Psoas muscle (tissue), 8 donors: ENCODE results near the gene NAXE. TPM values are rescaled to one million over a fixed set of nuclear protein-coding genes. Genes with fewer than 3 reads are reported as not detected.

Experiments
- ATAC-seq, 4 donors: fragments of 200-7000 bp; cut with Tn5 transposase; one replicate each; pipeline ENCODE4 v1.9.1; 2020; ENCODE audit warnings: moderate library complexity in 3 of 4, mild to moderate bottlenecking in 2 of 4
- DNase-seq, 2 donors: peaks; one replicate each; pipeline ENCODE4 v3.0.0-alpha.2; 2020
- H3K27ac ChIP-seq: fragments of 200-600 bp; one replicate; pipeline ENCODE4 v1.8.0; 2022
- H3K27me3 ChIP-seq, 3 donors: fragments of 200-600 bp in 1 of 3; one replicate each; pipeline versions ENCODE4 v1.6.1 to v1.8.0; 2013 to 2022; ENCODE audit warnings: low read length in 2 of 3, mild to moderate bottlenecking in 2 of 3, moderate library complexity in 1 of 3; ENCODE audit not compliant: insufficient read depth in 3 of 3
- H3K36me3 ChIP-seq, 2 donors: fragments of 200-600 bp in 1 of 2; one replicate each; pipeline versions ENCODE4 v1.6.1 to v1.8.0; 2013 to 2022; ENCODE audit warnings: low read depth in 1 of 2, mild to moderate bottlenecking in 1 of 2, moderate library complexity in 1 of 2; ENCODE audit not compliant: insufficient read depth in 1 of 2
- H3K4me1 ChIP-seq: fragments of 200-600 bp; one replicate; pipeline ENCODE4 v1.8.0; 2022
- H3K4me3 ChIP-seq: fragments of 200-600 bp; one replicate; pipeline ENCODE4 v1.8.0; 2022; ENCODE audit warnings: mild to moderate bottlenecking
- H3K9me3 ChIP-seq: fragments of 200-600 bp; one replicate; pipeline ENCODE4 v1.8.0; 2022
- WGBS, 3 donors: extraction: QIAGEN DNeasy Blood & Tissue Kit; methylation state at CpG; one replicate each; pipeline versions ENCODE4 v1.1.6 to v1.1.7; 2013; 5-methylcytosine and 5-hydroxymethylcytosine counted together
- intact Hi-C, 2 donors: fragments of 100-400 bp; cut with DNase I; formaldehyde crosslinking; loops; one replicate each; pipeline versions ENCODE4 v1.11.0 to v1.14.2; 2022
- polyA plus RNA-seq, 3 donors: library from polyadenylated mRNA; stranded (reverse); fragments of 200-250 nt; gene quantifications; one replicate each; pipeline ENCODE4 v1.2.3, GENCODE V29; 2013
- total RNA-seq, 4 donors: library from RNA; stranded (reverse); fragmentation: NEBNext Ultra II Directional in 2 of 4; extraction: Animal tissue kit (Norgen Biotek cat#: 25700) in 2 of 4; gene quantifications; one replicate each; pipeline versions ENCODE4 v1.2.1 to v1.2.4, GENCODE V29; 2021 to 2023
- TF ChIP-seq, protein P1 (sequence below): fragments of 200-600 bp; IDR thresholded peaks from one replicate; pipeline ENCODE4 v1.8.0; 2022; ENCODE audit warnings: antibody characterized with exemption
- donor health status: healthy with polysubstance abuse.
- donor health status: DM: no; HTN: no; CAD: no; lungs with moderate emphysema.
- donor health status: Bipolar disorder and iron deficiency.
- donor health status: healthy.
- donor health status: DM: yes; HTN: yes; CAD: no.
- donor health status: DM: no; HTN: no; CAD: no.
- donor health status: DM: no; HTN: no; CAD: no.
- donor health status: DM: yes; HTN: yes; CAD: no.

NAXE gene
- total and polyA plus RNA-seq, 7 donors: 44.3 to 77.5 (median 67.5) TPM

DNA sequence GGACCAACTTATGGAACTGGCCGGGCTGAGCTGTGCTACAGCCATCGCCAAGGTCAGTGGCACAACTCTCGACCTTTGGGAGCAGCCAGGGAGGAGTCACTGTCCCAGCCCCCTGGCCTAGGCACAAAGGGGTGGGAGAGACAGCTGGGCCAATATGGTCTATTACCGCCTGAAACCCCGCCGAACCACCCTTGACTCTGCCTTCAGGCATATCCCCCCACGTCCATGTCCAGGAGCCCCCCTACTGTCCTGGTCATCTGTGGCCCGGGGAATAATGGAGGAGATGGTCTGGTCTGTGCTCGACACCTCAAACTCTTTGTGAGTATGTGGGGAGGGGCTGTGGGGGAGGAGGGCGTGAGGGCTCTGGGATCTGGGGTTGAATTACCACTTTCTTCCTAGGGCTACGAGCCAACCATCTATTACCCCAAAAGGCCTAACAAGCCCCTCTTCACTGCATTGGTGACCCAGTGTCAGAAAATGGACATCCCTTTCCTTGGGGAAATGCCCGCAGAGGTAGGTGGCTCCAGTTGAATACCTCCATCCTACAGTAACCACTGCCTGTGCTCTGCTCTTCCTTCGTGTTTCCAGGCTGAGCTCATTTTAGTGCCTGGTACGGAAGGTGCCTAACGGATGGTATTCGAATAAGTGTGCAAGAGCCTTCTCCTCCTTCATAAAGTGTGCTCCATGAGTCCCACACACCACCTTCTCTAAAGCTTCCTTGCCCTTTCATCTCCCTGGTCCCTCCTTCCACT lies 758 bp downstream of the NAXE start:
- intact Hi-C loops: no loop called here

DNA sequence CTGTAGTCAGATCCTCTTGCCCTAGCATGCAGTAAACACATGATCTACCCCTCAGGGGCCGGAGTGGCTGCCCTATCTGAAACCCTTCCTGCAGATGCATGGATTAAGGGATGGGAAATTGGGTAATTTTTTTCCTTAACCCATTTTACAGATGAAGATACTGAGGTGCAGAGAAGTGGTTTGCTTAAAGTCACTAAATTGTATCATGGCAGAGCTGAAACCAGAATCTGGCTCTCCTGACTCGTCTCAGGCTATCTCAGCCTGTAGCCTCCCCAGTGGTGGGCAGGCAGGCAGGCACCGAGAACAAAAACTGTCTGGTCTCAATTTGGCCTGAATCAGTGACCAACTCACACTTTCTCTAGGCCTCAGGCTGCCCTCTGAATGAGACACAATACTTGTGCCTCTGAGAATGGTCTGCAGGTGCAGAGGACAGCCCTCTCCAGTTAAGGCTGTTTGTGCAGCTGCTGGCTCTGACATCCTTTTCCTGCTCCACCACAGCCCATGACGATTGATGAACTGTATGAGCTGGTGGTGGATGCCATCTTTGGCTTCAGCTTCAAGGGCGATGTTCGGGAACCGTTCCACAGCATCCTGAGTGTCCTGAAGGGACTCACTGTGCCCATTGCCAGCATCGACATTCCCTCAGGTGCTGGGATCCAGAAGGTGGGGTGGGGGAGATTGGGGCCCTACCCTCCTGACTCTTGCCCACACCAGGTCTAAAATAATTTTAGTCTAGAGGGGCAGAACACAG lies 1.5 kb downstream of the NAXE start:
- no peaks in the 10 kb centered on the region for H3K9me3 ChIP-seq
- ATAC-seq (no peak), DNase-seq (no peak)
- intact Hi-C loops: no loop called here
- no peaks in the 10 kb centered on the region for H3K27me3 ChIP-seq
- 66 to 74% (median 66%) methylated on average over 8 of the region's 8 CpGs for WGBS, 3 donors
- TF ChIP-seq, protein P1, sequence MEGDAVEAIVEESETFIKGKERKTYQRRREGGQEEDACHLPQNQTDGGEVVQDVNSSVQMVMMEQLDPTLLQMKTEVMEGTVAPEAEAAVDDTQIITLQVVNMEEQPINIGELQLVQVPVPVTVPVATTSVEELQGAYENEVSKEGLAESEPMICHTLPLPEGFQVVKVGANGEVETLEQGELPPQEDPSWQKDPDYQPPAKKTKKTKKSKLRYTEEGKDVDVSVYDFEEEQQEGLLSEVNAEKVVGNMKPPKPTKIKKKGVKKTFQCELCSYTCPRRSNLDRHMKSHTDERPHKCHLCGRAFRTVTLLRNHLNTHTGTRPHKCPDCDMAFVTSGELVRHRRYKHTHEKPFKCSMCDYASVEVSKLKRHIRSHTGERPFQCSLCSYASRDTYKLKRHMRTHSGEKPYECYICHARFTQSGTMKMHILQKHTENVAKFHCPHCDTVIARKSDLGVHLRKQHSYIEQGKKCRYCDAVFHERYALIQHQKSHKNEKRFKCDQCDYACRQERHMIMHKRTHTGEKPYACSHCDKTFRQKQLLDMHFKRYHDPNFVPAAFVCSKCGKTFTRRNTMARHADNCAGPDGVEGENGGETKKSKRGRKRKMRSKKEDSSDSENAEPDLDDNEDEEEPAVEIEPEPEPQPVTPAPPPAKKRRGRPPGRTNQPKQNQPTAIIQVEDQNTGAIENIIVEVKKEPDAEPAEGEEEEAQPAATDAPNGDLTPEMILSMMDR: no peak
- peaks cover 12% of the 10 kb centered on the region for H3K4me1 ChIP-seq
- peaks cover 16 to 57% of the 10 kb centered on the region in 2 donors for H3K36me3 ChIP-seq
- H3K4me3 ChIP-seq: peak overlapping the region; percentile 83
- no peak overlapping the region for H3K27ac ChIP-seq

More for the DNA sequence above, 758 bp downstream of the NAXE start:
- Histone ChIP-seq H3K4me1 (peaks cover 12% of the 10 kb centered on the region), H3K9me3 (no peaks in the 10 kb centered on the region), H3K27ac (peak overlapping the region; percentile 92), H3K27me3 (no peaks in the 10 kb centered on the region), H3K4me3 (peak overlapping the region; percentile 83), H3K36me3 (peaks cover 16 to 50% of the 10 kb centered on the region in 2 donors)
- ATAC-seq: peak in 3 of 4 donors; percentile 5 to 13 (median 7)
- 44 to 61% (median 47%) methylated on average over 16 of the region's 16 CpGs for WGBS, 3 donors
- no peak for DNase-seq
- TF ChIP-seq, protein P1: no peak

DNA sequence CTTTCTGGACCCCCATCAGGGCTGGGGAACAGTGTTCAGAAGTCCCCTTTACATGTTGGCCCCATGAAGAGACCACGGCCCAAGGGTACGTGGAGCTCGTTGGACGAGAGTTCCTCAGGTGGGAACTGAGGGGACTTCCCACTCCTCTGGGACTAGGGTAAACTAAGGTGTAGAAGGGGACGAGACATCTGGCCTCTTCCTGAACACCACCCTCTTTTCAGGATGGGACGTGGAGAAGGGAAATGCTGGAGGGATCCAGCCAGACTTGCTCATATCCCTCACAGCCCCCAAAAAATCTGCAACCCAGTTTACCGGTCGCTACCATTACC lies 2.0 kb downstream of the NAXE start:
- Histone ChIP-seq H3K36me3 (peaks cover 16 to 63% of the 10 kb centered on the region in 2 donors), H3K27me3 (no peaks in the 10 kb centered on the region), H3K9me3 (no peaks in the 10 kb centered on the region), H3K4me3 (no peak overlapping the region), H3K27ac (no peak overlapping the region), H3K4me1 (peaks cover 12% of the 10 kb centered on the region)
- DNase-seq (no peak), ATAC-seq (no peak)
- WGBS, 3 donors: 79 to 87% (median 86%) methylated on average over 8 of the region's 8 CpGs
- TF ChIP-seq, protein P1: no peak
- intact Hi-C loops: no loop called here

DNA sequence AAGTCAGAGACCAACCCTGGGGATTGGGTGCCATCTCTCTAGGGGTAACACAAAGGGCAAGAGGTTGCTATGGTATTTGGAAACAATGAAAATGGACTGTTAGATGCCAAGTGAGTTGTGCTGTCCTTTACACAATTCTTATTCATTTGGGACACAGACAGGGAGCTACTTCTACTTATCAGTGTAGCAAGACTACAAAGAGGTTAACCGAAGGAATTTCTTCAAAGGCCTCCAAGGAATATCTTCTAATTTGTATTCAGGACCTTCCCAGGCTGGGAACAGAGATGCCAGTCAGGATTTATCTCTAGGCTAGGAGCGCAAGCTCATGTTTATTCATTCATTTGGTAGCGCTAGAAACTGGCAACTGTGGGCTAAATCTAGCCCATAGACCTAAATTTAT lies 2.6 kb downstream of the NAXE start:
- no peak overlapping the region for H3K4me3 ChIP-seq
- no peaks in the 10 kb centered on the region for H3K9me3 ChIP-seq
- peaks cover 12% of the 10 kb centered on the region for H3K4me1 ChIP-seq
- H3K36me3 ChIP-seq: peaks cover 16 to 68% of the 10 kb centered on the region in 2 donors
- no peak overlapping the region for H3K27ac ChIP-seq
- ATAC-seq (no peak), DNase-seq (no peak)
- TF ChIP-seq, protein P1: no peak
- intact Hi-C loops: no loop called here
- WGBS, 3 donors: 86 to 88% (median 87%) methylated on average over 3 of the region's 3 CpGs
- no peaks in the 10 kb centered on the region for H3K27me3 ChIP-seq
